H1 (cell line): ENCODE measurements around the gene RMND5B. TPM values are rescaled to one million over a fixed set of nuclear protein-coding genes. Genes with fewer than 3 reads are reported as not detected.

Experiments
- CTCF ChIA-PET: fragments of 300-600 bp; sonication (Branson Sonifier 250); formaldehyde crosslinking; loops from one replicate; lab custom pipeline; 2021; ENCODE audit not compliant: partially characterized antibody; lab: Charles Lee
- POLR2A ChIA-PET: fragments of 300-600 bp; sonication (Branson Sonifier 250); formaldehyde crosslinking; loops from one replicate; lab custom pipeline; 2021; ENCODE audit warnings: inconsistent platforms; ENCODE audit not compliant: partially characterized antibody; lab: Charles Lee
- DNase-seq, 2 experiments: peaks; one replicate each; pipeline versions ENCODE4 v3.0.0 to v3.0.0-alpha.2; 2010 to 2022; ENCODE audit warnings: low spot score in 2 of 2, low read depth in 1 of 2, mixed read lengths in 1 of 2
- FAIRE-seq: peaks from 2 replicates; lab custom pipeline; 2011; peaks lifted over from hg19 to GRCh38; lab: Jason Lieb, UNC
- H2AFZ ChIP-seq: 2 replicates; pipeline ENCODE4 v1.8.1; 2012; ENCODE audit warnings: low read length, inconsistent platforms
- H2AK5ac ChIP-seq: 2 replicates; pipeline ENCODE4 v1.6.1; 2013; ENCODE audit warnings: low read depth, low read length
- H2BK120ac ChIP-seq: replicated peaks from 2 replicates; pipeline ENCODE3; 2013; ENCODE audit warnings: low read depth, low read length, inconsistent platforms
- H2BK12ac ChIP-seq: 2 replicates; pipeline ENCODE4 v1.6.1; 2013; ENCODE audit warnings: low read depth, low read length
- H2BK15ac ChIP-seq: 2 replicates; pipeline ENCODE4 v1.6.1; 2013; ENCODE audit warnings: low read length
- H2BK20ac ChIP-seq: 2 replicates; pipeline ENCODE4 v1.6.1; 2013; ENCODE audit warnings: low read length
- H2BK5ac ChIP-seq: 2 replicates; pipeline ENCODE4 v1.6.1; 2013; ENCODE audit warnings: low read depth, low read length
- H3K14ac ChIP-seq: 2 replicates; pipeline ENCODE4 v1.6.1; 2013; ENCODE audit warnings: inconsistent platforms; ENCODE audit not compliant: insufficient read length
- H3K18ac ChIP-seq: 2 replicates; pipeline ENCODE4 v1.6.1; 2013; ENCODE audit warnings: low read length; ENCODE audit errors: extremely low read depth
- H3K23ac ChIP-seq: 2 replicates; pipeline ENCODE4 v1.6.1; 2013; ENCODE audit warnings: inconsistent platforms; ENCODE audit not compliant: insufficient read length
- H3K23me2 ChIP-seq: 2 replicates; pipeline ENCODE4 v1.6.1; 2013; ENCODE audit warnings: low read depth, low read length
- H3K27ac ChIP-seq: 2 replicates; pipeline ENCODE4 v1.6.1; 2011; ENCODE audit warnings: low read depth, low read length, inconsistent platforms
- H3K27me3 ChIP-seq, 4 experiments: replicated peaks in 1 of 4; 1 replicate in 1 of 4; 2 replicates in 3 of 4; pipeline versions ENCODE4 v1.6.1 to v1.8.1; 2011 to 2013; ENCODE audit warnings: low read length in 3 of 4, mild to moderate bottlenecking in 3 of 4, inconsistent platforms in 2 of 4, mixed read lengths in 2 of 4, moderate library complexity in 1 of 4; ENCODE audit not compliant: control insufficient read depth in 3 of 4, insufficient read depth in 3 of 4; ENCODE audit errors: extremely low read depth in 1 of 4
- H3K36me3 ChIP-seq, 4 experiments: 2 replicates each; pipeline versions ENCODE4 v1.6.1 to v1.8.1; 2011 to 2013; ENCODE audit warnings: mild to moderate bottlenecking in 4 of 4, low read length in 3 of 4, moderate library complexity in 2 of 4, control low read depth in 1 of 4, inconsistent platforms in 1 of 4; ENCODE audit not compliant: insufficient read depth in 4 of 4, control insufficient read depth in 2 of 4
- H3K4ac ChIP-seq: replicated peaks from 2 replicates; pipeline ENCODE3; 2013; ENCODE audit warnings: low read length, low read depth, mixed read lengths, inconsistent platforms; ENCODE audit not compliant: insufficient read length
- H3K4me1 ChIP-seq, 4 experiments: replicated peaks in 1 of 4; 1 replicate in 1 of 4; 2 replicates in 3 of 4; pipeline versions ENCODE4 v1.6.1 to v1.8.1; 2011 to 2013; ENCODE audit warnings: low read length in 3 of 4, inconsistent platforms in 2 of 4, mixed read lengths in 1 of 4; ENCODE audit not compliant: insufficient read depth in 4 of 4, control insufficient read depth in 3 of 4
- H3K4me2 ChIP-seq, 2 experiments: 2 replicates each; pipeline versions ENCODE4 v1.6.1 to v1.8.1; 2011 to 2013; ENCODE audit warnings: low read depth in 2 of 2, low read length in 2 of 2, control low read depth in 1 of 2, inconsistent platforms in 1 of 2, mild to moderate bottlenecking in 1 of 2; ENCODE audit not compliant: insufficient read depth in 1 of 2
- H3K4me3 ChIP-seq, 4 experiments: fragments of 200-600, 300-600 bp in 1 of 4; sonication (generic), shearing (Covaris generic), sonication (Bioruptor Twin) in 1 of 4; 2 replicates each; pipeline versions ENCODE4 v1.5.1 to v1.8.1; 2011 to 2016; ENCODE audit warnings: low read length in 4 of 4, low read depth in 3 of 4, control low read depth in 2 of 4, inconsistent platforms in 2 of 4, mild to moderate bottlenecking in 2 of 4, mixed read lengths in 1 of 4, moderate library complexity in 1 of 4; ENCODE audit not compliant: insufficient read depth in 2 of 4; ENCODE audit errors: extremely low read depth in 1 of 4
- H3K56ac ChIP-seq: replicated peaks from 2 replicates; pipeline ENCODE3; 2013; ENCODE audit warnings: low read depth, mild to moderate bottlenecking, mixed read lengths, low read length, inconsistent platforms; ENCODE audit not compliant: insufficient read length
- H3K79me1 ChIP-seq: 2 replicates; pipeline ENCODE4 v1.6.1; 2013; ENCODE audit warnings: low read depth, low read length, control low read depth
- H3K79me2 ChIP-seq, 2 experiments: 2 replicates each; pipeline versions ENCODE4 v1.6.1 to v1.8.1; 2012 to 2013; ENCODE audit warnings: low read length in 2 of 2, mild to moderate bottlenecking in 2 of 2, inconsistent platforms in 1 of 2; ENCODE audit not compliant: insufficient read depth in 2 of 2, control insufficient read depth in 1 of 2
- H3K9ac ChIP-seq, 4 experiments: replicated peaks in 1 of 4; 1 replicate in 1 of 4; 2 replicates in 3 of 4; pipeline versions ENCODE4 v1.6.1 to v1.8.1; 2011 to 2013; ENCODE audit warnings: low read depth in 3 of 4, low read length in 3 of 4, control low read depth in 2 of 4, mild to moderate bottlenecking in 2 of 4, moderate library complexity in 2 of 4, inconsistent platforms in 1 of 4; ENCODE audit errors: extremely low read depth in 1 of 4
- H3K9me3 ChIP-seq, 2 experiments: 2 replicates each; pipeline versions ENCODE4 v1.6.1 to v1.8.1; 2012 to 2013; ENCODE audit warnings: mild to moderate bottlenecking in 2 of 2, moderate library complexity in 2 of 2, control low read depth in 1 of 2, inconsistent platforms in 1 of 2, low read depth in 1 of 2, low read length in 1 of 2, mixed read lengths in 1 of 2; ENCODE audit not compliant: insufficient read depth in 2 of 2
- H4K20me1 ChIP-seq, 2 experiments: replicated peaks in 1 of 2; 2 replicates each; pipeline versions ENCODE3 to v1.8.1; 2011 to 2013; ENCODE audit warnings: inconsistent platforms in 2 of 2, low read length in 2 of 2, mild to moderate bottlenecking in 1 of 2; ENCODE audit not compliant: insufficient read depth in 2 of 2, control insufficient read depth in 1 of 2
- H4K5ac ChIP-seq: 2 replicates; pipeline ENCODE4 v1.6.1; 2013; ENCODE audit warnings: low read length, low read depth, mixed read lengths, inconsistent platforms; ENCODE audit not compliant: insufficient read length
- H4K8ac ChIP-seq: 2 replicates; pipeline ENCODE4 v1.8.0; 2013; ENCODE audit warnings: mild to moderate bottlenecking, moderate library complexity, low read length, inconsistent platforms; ENCODE audit not compliant: insufficient read depth; ENCODE audit errors: extremely low read depth
- H4K91ac ChIP-seq: replicated peaks from 2 replicates; pipeline ENCODE3; 2013; ENCODE audit warnings: low read length, mixed read lengths, inconsistent platforms; ENCODE audit not compliant: insufficient read length
- BCL11A ChIP-seq, 2 experiments: IDR thresholded peaks; one replicate each; pipeline ENCODE4 v1.6.1; 2011; ENCODE audit warnings: low read depth in 2 of 2, low read length in 2 of 2, mild to moderate bottlenecking in 2 of 2
- EZH2 ChIP-seq: fragments of 200-600 bp; sonication (generic); IDR thresholded peaks from 2 replicates; pipeline ENCODE4 v1.7.1; 2012; ENCODE audit warnings: low read depth, mild to moderate bottlenecking, moderate library complexity, low read length, inconsistent platforms; ENCODE audit not compliant: severe bottlenecking
- SP1 ChIP-seq: IDR thresholded peaks from 2 replicates; pipeline ENCODE4 v1.6.1; 2011; ENCODE audit warnings: low read depth, low read length
- WGBS, 2 experiments: shearing (Covaris generic) in 1 of 2; methylation state at CpG; one replicate each; pipeline versions ENCODE4 v1.1.6 to v1.1.7; 2013 to 2015; ENCODE audit warnings: low lambda C conversion rate in 2 of 2, mixed read lengths in 2 of 2, inconsistent platforms in 1 of 2, low coverage in 1 of 2, missing lambda C conversion rate in 1 of 2; ENCODE audit not compliant: insufficient replicate concordance in 2 of 2, insufficient coverage in 1 of 2, insufficient read length in 1 of 2; ENCODE audit errors: extremely low coverage in 1 of 2, missing lambda C conversion rate in 1 of 2; 5-methylcytosine and 5-hydroxymethylcytosine counted together
- polyA plus RNA-seq, 7 experiments: library from polyadenylated mRNA; depleted of rRNA in 3 of 7; stranded (reverse) in 5 of 7; unstranded in 2 of 7; fragments of >200 nt in 5 of 7; fragments of 200-250 nt in 2 of 7; gene quantifications; 1 replicate in 5 of 7; 2 replicates in 1 of 7; 4 replicates in 1 of 7; pipeline versions ENCODE4 v1.2.1 to v1.2.3, GENCODE V29; 2011 to 2013; ENCODE audit warnings: missing spikeins in 2 of 7, mixed read lengths in 2 of 7
- total RNA-seq: library from RNA; stranded (reverse); fragmentation: NEBNext Ultra II Directional; extraction: Animal tissue kit (Norgen Biotek cat#: 25700); gene quantifications from 2 replicates; pipeline ENCODE4 v1.2.1, GENCODE V29; 2021

RMND5B gene
- total and polyA plus RNA-seq, 2 of the 8 experiments (the other 6 are each of a cell fraction or from before 2014, with no cell fraction given): 75.9 to 90.2 TPM

- Histone ChIP-seq H3K4ac (no peak overlapping the region), H3K79me2 (no peaks in the 10 kb centered on the region), H3K4me3 (no peak overlapping the region), H4K91ac (no peak overlapping the region), H3K23me2 (no peaks in the 10 kb centered on the region), H3K36me3 (no peaks in the 10 kb centered on the region), H3K23ac (no peak overlapping the region), H4K8ac (no peak overlapping the region), H3K9ac (no peak overlapping the region), H3K9me3 (peaks cover 0 to 8% of the 10 kb centered on the region in 2 experiments; a peak in 2 of 4 replicates), H3K14ac (no peak overlapping the region), H2BK12ac (no peak overlapping the region), H3K56ac (no peak overlapping the region), H3K18ac (no peak overlapping the region), H3K27me3 (no peaks in the 10 kb centered on the region; a peak in 1 of 7 replicates), H2AK5ac (no peak overlapping the region), H2BK5ac (no peak overlapping the region), H3K79me1 (no peaks in the 10 kb centered on the region), H4K5ac (no peak overlapping the region), H2BK120ac (no peak overlapping the region), H4K20me1 (no peaks in the 10 kb centered on the region), H3K27ac (no peak overlapping the region), H2BK20ac (no peak overlapping the region), H2AFZ (no peak overlapping the region), H3K4me1 (peaks cover 0 to 10% (median 3%) of the 10 kb centered on the region in 4 experiments; a peak in 3 of 7 replicates), H3K4me2 (no peak overlapping the region), H2BK15ac (no peak overlapping the region)
- CTCF ChIA-PET: interaction anchor here (0.5 to 1.6 kb wide), 3 partner anchors 8 to 10 kb away, joined by 3 read pairs; no protein-coding TSS in a partner anchor
- POLR2A ChIA-PET: interaction anchor here (31.3 to 38.5 kb wide), 2 partner anchors 9 to 10 kb away, joined by 985 read pairs; partner anchors contain the start of genes GMCL2 and HNRNPAB
- FAIRE-seq (no peak), DNase-seq (no peak)
- WGBS, 2 experiments: 81% methylated on average over 7 of the region's 7 CpGs; no CpG with 5 or more reads in 1 of the 2 experiments
- TF ChIP-seq SP1 (no peak), BCL11A (IDR thresholded peaks at IDR 0.05; ENCODE audit: low read depth in 2 of 2, low read length in 2 of 2) (no peak), EZH2 (no peak)
Observed at GRCh38 chr5:178192787-178193186, 62.0 kb downstream of the RMND5B start.
